GM10266 (cell line): ENCODE results near the gene MMP1.
"Not testable (repeated sequence)": the region's sequence is repeated elsewhere in the genome, so short reads cannot be mapped to it uniquely, and the experiment has no call there.

Experiments used
- DNase-seq: peaks from one replicate; pipeline ENCODE4 v3.0.0; 2012; ENCODE audit errors: extremely low spot score
- CTCF ChIP-seq: IDR thresholded peaks from 2 replicates; pipeline ENCODE4 v1.5.1; 2012; ENCODE audit warnings: mild to moderate bottlenecking, low read depth; ENCODE audit not compliant: control insufficient read depth, insufficient read depth; ENCODE audit errors: missing control alignments

The MMP1 gene

GRCh38 chr11:102761646-102762238 is 36.2 kb downstream of the MMP1 start:
- no peak for TF ChIP-seq CTCF
- no peak for DNase-seq

GRCh38 chr11:102760344-102761035 is 37.5 kb downstream of the MMP1 start:
- TF ChIP-seq CTCF, result no peak
- DNase-seq, result no peak

- TF ChIP-seq CTCF, result no peak
- DNase-seq, result no peak
Observed at GRCh38 chr11:102757823-102758549, 40.0 kb downstream of the MMP1 start.

- TF ChIP-seq CTCF, result no peak
- DNase-seq, result no peak
Observed at GRCh38 chr11:102753267-102753666, 44.7 kb downstream of the MMP1 start.

- no peak for DNase-seq
Observed at GRCh38 chr11:102751673-102752072, 46.3 kb downstream of the MMP1 start.

GRCh38 chr11:102749101-102749722 is 48.7 kb downstream of the MMP1 start:
- DNase-seq, result no peak
- no peak for TF ChIP-seq CTCF

More at GRCh38 chr11:102751673-102752072, 46.3 kb downstream of the MMP1 start:
- no peak for TF ChIP-seq CTCF

- not testable (repeated sequence) for DNase-seq
Observed at GRCh38 chr11:102746746-102747578, 51.0 kb downstream of the MMP1 start.
